VCaP (cell line): Measurements from ENCODE around the gene CAMK2B.

ENCODE experiments used
- H3K27ac ChIP-seq: fragments of 450-650 bp; 2 replicates; pipeline ENCODE4 v1.5.1; 2017
- TF ChIP-seq, protein P1 (sequence below): fragments of 450-650 bp; conservative IDR thresholded peaks from 2 replicates; pipeline ENCODE4 v1.5.1; 2017; ENCODE audit warnings: mild to moderate bottlenecking, moderate library complexity

Gene CAMK2B

DNA sequence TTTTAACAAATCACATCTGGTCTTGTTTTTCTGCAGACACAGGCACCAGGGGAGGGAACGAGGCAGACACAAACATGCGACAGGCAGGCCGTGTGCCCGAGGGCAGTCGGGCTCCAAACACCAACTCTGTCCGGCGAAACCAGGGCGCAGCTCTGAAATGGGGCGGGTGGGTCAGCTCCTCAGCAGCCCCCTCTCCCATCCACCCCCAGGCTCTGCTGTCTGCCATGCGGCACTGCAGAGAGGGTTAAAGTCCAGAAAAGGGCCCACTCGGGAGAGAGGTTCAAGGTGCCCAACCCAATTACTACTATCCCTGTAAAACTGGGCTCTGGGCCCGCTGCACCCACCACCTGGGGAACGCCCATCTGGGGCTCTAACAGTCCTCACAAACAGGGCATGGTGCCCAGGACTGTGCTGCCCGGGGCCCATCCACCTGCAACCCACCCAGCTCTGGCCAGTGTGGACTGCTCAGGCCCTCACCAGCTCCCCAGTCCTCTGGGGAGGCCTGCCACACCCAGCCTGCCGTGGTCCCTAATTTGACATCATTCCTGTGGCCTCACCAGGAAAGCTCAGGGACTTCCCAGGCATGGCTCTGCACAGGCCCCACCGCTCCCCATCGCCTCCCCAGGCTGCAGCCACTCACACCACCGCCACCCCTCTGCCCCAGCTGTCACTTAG, 105.9 kb downstream of the CAMK2B start:
- TF ChIP-seq, protein P1, sequence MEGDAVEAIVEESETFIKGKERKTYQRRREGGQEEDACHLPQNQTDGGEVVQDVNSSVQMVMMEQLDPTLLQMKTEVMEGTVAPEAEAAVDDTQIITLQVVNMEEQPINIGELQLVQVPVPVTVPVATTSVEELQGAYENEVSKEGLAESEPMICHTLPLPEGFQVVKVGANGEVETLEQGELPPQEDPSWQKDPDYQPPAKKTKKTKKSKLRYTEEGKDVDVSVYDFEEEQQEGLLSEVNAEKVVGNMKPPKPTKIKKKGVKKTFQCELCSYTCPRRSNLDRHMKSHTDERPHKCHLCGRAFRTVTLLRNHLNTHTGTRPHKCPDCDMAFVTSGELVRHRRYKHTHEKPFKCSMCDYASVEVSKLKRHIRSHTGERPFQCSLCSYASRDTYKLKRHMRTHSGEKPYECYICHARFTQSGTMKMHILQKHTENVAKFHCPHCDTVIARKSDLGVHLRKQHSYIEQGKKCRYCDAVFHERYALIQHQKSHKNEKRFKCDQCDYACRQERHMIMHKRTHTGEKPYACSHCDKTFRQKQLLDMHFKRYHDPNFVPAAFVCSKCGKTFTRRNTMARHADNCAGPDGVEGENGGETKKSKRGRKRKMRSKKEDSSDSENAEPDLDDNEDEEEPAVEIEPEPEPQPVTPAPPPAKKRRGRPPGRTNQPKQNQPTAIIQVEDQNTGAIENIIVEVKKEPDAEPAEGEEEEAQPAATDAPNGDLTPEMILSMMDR, result no peak
- no peak overlapping the region for H3K27ac ChIP-seq

DNA sequence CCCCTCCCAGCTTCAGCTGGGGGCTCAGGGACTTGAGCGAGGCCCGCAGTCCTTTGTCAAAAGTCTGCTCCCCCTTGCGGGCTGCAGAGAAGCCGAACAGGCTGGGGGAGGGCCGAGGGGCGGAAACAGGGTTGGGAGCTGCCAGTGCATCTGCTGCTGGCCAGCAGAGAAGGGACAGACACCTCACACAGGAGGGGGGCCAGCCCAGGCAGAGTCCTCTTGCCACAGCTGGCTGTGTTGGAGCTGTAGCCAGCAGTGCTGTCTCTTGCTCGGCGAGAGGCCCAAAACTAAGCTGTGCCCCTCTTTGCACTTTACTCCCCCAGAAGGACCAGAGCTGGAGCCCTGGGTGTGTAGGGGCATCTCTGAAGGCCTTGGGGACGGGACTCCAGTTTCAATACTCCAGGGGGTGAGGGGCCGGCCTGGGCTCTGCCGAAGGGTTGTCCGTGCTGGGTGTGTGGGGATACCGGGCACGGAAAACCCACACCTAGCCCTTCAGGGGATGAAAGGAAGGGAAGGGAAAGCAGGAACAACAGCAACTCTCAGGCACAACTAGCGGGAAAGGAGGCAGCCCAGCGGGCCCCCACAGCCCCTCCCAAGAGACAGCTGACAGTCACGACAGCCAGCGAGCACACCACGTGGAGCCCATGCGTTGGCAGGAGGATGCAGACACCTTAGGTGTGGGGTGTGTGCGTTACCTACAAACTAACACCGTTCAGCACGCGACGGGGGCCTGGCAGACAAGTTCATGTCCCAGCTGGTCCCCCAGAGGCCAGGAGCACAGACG, 106.8 kb downstream of the CAMK2B start:
- TF ChIP-seq, protein P1, result no peak
- no peak overlapping the region for H3K27ac ChIP-seq

DNA sequence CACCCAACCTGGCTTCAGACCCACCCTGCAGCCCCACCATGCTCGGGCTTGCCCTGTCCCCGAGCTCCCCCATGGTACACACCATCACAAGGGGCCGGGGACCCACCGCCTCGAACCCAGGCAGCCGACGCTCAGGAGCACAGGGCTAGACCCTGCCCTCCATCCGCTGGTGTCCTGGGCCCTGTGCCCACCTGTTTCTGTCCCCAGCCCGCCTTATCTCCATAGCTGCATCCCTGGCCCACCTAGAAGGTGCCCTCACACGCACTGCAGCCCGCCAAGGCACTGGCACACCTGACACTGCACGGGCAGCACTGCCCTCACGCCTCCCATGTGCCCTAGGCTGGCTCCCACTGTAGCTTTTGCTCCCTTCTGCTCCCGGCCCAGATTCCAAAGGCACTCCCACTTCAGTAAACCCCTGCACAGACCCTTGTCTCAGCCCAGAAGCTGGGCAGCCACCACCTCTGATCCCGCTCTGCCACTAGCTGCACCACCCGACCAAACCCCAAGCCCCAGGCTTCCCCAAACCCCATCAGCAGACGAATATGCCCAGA, 107.5 kb downstream of the CAMK2B start:
- peak overlapping the region; percentile 43 for H3K27ac ChIP-seq
- TF ChIP-seq, protein P1, result no peak

DNA sequence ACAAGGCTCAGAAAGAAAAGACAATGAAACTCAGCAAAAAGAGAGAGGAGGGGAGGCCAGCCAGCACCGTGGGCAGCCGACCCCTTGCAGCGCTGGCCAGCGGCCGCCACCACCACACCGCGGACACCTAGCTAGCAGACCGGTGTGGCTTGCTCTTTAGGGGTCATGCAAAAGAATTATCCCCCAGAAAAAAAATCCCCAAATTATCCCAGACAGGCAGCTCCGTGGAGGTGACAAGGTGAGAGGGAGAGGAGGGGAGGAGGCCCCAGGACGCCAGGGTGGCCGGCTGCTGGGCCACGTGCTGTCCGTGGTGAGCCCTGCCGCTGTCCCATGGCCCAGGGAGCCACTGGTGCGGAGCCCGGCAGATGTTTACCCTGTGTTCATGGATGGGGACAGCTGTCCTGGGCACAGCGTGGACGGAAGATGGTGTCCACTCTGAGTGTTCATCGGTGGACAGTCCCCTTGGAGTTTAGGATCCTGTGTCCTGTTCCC, 108.1 kb downstream of the CAMK2B start:
- TF ChIP-seq, protein P1, result no peak
- peak overlapping the region; percentile 43 for H3K27ac ChIP-seq

DNA sequence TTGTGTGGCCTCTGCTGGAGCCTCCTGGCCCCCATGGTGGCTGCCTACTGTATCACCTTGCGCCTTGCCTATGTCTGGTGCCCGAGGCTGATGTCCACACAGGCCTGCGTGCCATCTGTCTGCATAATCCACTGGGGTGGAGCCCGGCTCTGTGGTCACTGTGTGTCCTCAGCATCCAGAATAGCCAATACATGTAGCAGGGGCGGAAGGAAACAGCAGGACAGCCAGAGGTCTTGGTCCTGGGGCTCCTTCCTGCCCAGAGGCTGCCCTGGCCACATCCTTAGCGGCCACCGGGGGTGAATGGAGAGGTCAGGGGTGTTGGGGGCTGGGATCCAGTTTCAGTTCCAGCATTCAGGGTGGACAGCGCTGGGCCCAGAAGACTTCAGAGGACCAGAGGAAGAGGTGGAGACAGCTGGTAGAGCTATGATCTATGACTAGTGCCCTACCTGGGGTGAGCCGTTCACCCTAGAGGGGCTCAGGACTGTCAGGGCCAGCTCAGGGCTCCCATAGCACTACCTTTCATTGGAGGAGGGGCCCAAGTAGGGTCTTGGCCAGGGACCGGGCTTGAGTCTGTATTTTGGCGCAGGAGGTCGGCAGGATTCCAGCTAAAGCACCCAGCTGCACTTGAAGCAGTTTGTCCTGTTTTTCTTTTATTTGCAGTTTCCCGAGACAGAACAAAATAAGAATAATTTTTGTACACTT, 108.7 kb downstream of the CAMK2B start:
- TF ChIP-seq, protein P1, result no peak
- peak overlapping the region; percentile 43 for H3K27ac ChIP-seq

DNA sequence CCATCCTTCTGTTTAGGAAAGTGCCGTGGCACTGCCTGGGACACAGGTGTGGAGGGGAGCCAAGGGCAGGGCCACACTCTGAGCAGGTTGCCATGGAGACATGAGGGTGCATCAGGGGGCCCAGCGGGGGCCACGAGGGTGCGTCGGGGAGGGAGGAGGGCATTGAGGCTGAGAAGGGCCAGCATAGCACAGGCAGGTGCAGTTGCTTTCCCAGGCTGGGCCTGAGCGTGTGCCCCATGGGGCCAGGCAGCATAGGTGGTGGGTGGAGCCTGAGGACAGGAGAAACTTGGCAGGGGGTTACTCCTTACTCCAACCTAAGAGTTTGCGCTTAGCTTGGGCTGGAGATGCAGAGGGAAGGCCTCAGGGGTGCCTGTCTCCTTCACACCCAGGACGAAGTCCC, 109.4 kb downstream of the CAMK2B start:
- H3K27ac ChIP-seq, result peak overlapping the region; percentile 43
- TF ChIP-seq, protein P1, result no peak

DNA sequence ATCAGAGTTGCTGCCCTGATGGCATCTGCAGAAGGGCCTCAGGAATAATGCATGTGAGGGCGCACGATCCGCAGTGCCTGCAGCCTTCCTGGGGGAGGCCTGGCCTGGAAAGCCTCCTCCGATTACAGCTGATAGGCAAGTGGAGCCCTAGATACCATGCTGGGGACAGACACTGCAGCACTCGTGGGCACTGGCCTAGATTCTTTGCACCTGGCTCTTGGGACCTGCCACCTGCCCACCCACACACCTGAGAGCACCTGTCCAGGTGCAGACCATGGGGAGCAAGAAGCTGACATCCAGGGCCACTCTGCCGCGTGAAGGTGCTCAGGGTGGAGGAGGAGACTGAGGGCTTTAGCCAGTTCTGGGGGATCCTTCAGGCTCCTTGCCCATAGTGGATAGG, 109.9 kb downstream of the CAMK2B start:
- H3K27ac ChIP-seq, result peak overlapping the region; percentile 43
- TF ChIP-seq, protein P1, result no peak
